ENCODE measurements around the gene DDOST.
"Not testable (repeated sequence)": the region's sequence is repeated elsewhere in the genome, so short reads cannot be mapped to it uniquely, and the experiment has no call there.

The DDOST gene

DNA sequence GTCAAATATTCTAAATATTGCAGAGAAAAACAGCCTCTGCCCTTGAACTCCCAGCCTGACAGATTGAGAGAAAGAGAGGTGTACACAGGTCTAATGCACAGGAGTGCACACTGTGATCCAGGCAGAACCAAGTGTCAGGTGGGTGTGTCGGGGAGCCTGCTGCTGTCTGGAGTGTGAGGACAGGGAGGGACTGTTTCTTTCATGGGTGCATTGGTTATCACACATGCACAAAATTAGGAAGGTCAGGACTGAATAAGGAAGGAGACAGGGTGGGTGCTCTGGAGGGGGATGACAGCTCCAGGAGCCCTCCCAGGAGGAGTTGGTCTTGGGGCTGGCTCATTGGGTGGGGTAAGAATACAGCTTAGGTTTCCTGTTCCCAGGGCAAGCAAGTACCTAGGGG lies 41.2 kb downstream of the DDOST start:
- no peak for DNase-seq

DNA sequence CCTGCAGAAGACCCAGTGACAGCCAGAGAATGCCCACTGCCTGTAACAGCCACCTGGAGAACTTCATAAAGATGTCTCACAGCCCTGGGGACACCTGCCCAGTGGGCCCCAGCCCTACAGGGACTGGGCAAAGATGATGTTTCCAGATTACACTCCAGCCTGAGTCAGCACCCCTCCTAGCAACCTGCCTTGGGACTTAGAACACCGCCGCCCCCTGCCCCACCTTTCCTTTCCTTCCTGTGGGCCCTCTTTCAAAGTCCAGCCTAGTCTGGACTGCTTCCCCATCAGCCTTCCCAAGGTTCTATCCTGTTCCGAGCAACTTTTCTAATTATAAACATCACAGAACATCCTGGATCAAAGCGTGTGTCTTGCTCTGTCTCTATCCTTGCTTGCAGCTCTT lies 42.6 kb downstream of the DDOST start:
- no peak for DNase-seq

DNA sequence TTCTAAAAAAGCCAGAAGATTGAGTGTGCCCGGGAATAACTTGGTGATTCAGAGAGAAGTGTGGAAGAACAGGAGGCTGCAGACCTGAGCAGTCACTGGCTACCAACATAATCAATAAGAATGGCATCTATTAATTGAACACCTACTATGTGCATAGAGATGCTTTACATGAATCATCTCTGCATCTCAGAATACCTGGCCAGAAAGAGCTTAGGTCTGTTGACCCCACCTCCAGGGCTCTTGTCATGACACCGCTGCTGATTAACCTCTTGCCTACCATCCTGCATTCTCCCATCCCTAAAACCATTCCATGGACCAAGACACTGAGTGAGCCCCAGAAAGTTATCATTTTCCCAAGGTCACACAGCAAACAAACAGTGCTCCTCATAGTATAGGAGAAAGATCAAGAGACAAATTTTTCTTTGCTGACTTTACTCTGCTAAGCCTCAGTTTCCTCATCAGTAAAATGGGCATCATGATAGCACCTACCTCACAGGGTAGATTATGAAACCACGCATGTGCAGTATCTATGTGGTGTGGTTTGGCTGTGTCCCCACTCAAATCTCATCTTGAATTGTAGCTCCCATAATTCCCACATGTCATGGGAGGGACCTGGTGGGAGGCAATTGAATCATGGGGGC lies 44.2 kb downstream of the DDOST start:
- DNase-seq = no peak

DNA sequence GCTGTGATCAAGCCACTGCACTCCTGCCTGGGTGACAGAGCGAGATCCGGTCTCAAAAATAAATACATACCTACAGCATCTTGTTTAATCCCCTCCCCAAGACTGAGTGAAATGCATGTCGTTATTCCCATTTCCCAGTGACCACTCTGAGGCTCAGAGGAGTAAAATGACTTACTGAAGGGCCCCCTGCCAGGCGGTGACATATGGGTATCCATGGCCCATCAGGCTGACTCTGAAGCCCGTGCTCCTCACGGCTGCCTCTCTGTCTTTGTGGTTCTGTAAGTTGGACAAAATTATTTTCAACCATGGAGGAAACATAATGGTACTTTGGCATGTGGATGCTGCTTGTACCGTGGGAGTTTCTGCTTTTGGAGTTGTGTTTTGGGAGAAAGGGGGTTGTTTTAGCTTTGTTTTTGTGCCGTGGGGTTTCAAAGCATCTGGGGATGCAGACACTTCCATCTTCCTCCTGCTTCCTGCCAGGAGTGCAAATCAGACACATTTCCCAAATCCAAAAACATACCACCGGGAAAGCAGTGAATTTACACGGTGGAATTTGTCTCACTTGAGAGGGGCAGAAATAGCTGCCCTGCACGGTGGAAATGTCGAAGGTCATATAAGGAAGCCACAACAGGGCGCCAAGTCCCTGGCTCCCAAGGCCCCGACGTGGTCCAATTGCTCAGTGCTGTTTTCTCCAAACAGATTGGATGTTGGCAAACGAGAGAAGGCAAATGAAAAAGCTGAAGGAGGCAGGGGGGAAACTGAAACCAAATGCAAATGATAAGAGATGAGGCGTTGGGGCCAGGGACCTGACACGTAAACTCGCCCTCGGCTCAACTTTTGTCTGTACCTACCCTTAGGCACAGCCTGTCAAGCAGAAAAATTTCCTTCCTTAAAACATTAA lies 45.0 kb downstream of the DDOST start:
- no peak for DNase-seq

DNA sequence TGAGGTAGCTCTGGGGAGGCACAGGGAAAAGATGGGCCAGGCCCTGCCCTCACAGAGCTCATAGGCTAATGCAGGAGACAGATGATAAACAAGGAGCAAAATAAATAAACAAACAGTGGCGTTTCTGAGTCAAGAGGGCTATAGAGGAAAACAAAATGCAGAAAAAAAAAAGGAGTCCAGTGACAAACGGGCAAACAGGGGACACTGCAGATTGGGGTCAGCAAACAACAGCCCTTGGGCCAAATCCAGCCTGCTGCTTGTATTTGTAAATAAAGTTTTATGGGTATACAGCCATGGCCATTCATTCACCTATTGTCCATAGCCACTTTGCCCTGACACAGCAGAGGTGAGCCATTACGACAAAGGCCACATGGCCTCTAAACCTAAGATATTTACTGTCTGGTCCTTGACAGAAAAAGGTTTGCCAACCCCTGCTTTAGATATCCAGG lies 47.0 kb downstream of the DDOST start:
- no peak for DNase-seq

DNA sequence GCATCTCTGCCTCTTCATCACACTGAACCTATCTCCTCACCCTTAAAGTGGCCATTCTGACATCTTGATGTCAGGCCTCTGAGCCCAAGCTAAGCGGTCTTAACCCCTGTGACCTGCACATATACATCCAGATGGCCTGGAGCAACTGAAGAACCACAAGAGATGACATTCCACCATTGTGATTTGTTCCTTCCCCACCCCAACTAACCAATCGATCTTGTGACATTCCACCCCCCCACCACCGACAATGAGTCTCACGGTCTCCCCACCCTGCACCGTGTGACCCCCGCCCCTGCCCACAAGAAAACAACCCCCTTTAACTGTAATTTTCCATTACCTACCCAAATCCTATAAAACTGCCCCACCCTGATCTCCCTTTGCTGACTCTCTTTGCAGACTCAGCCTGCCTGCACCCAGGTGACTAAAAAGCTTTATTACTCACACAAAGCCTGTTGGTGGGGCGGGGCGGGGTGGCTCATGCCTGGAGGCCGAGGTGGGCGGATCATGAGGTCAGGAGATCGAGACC lies 48.9 kb downstream of the DDOST start:
- DNase-seq = no peak

DNA sequence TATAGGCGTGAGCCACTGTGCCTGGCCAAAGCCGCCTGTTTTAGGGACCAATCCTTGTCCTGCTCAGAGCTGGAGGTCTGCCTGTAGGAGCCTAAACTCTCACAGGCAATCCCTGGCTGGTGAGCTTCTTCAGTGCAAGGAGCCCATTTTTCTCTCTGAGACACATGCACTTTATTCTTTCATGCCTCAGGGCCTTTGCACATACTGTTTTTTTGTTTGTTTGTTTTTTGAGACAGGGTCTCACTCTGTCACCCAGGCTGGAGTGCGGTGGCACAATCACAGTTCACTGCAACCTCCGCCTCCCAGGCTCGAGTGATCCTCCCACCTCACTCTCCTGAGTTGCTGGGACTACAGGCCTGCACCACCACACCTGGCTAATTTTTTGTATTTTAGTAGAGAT lies 49.5 kb downstream of the DDOST start:
- no peak for DNase-seq

DNA sequence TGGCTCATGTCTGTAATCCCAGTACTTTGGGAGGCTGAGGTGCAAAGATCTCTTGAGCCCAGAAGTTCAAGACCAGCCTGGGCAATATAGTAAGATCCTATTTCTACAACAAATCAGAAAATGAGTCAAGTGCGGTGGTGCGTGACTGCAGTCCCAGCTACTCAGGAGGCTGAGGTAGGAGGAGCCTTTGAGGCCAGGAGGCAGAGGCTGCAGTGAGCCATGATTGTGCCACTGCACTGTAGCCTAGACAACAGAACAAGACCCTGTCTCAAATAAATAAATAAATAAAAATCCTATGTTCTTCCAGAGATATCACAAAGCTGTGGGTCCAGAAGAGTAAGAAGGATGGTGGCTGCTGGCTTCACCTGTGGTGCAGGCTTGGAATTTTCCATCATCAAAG lies 50.2 kb downstream of the DDOST start:
- DNase-seq = no peak

DNA sequence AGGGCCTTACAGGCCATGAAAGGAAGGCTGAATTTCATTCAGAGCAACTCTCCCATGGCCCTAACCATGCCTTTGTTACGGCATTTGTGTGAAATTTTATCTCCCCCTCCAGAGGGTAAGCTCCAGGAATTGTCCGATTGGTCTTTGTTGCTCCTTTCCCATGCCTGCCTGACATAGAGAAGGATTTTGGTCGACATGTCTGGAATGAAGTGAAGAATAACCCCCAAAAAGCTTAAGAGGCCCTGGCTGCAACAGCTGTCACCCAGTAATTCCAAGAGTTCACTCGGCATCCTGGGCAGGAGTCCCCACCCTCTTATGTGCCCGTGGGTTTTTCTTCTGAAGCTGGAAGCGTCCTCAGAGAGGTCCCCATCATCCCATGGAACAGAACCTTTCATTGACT lies 51.6 kb downstream of the DDOST start:
- no peak for DNase-seq

DNA sequence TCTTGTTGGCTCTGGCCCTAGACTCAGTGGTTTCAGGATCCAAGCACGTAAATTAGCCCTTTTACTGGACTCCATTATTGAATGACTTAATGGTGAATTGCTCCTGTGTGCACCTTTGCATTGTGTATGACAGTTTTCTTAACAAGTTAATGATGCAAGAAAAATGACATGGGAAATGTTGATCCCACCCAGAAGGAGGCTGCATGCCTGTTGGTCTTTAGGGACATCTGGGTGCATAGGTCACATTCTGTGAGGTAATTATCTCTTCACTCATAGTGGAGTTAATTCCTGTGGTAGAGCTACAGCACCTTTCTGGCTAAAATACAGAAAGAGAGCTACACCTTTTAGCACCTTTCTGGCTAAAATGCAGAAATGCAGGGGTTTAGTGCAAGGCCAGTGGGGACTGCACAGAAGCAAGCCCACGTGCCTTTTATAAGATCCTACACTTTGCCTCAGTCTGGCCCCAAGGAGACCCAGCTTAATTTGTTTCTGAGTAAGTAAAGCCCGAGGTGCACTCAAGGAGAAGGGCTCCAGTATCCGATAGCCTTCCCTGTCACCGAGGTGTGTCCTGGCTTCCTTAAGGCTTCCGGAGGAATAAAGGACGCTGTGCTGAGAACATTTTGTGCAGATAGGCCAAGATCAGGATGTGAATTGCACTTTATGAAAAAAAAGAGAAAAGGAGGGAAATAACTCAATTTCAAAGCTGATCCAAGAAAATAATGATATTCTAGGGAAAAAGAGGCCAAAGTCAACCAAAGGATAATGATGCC lies 54.2 kb downstream of the DDOST start:
- not testable (repeated sequence) for DNase-seq

DNA sequence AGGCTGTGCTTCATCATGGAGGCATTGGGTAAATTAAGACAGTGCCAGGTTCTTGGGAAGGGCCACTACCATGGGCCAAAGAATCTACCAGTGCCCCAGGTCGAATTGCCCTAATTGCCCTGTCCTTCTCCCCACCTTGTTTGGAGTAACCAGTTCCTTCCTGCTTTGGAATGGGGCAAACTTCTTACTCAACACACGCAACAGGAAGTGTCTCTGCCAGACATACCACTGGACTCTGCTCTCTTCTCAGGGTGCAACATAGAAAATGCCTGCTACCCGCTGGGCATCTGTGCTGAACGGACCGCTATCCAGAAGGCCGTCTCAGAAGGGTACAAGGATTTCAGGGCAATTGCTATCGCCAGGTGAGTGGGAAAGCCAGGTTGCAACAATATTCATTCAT lies 56.5 kb downstream of the DDOST start:
- DNase-seq = no peak

DNA sequence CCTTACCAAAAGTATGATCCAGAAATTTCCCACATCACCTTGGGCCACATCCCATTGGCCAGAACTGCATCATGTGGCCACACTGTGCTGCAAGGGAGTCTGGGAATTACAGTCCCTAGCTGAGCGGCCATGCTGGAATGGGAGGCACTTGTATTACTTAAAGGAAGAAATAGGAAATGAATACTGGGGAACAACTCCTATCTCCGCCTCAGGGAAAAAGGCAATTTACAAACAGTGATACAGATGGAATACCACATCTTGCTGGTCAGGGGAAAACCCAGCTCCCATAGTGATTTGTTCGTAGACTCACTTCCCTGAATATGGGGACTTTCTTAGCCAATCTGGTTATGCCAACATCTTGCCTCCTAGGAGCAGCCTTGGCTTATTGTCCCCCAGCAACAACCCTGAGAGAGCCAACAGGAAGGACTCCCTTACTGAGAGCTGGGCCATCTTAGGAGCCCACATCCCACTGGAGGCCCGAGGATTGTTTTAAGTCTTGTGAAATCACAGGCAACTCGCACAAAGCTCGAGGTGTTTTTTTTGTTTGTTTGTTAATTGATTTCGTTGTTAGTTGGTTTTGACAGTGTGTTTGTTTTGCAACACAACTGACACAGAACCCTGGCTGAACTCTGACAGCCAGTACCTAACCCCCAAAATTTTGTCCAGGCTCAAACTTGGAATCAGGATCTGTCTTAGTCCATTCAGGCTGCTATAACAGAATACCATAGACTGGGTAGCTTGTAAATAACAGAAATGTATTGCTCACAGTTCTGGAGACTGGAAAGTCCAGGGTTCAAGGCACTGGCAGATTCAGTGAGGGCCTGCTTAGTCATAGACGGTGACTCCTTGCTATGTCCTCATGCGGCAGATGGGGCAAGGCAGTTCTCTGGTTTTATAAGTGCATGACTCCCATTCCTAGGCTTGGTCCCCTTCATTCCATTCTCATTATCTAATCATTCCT lies 57.4 kb downstream of the DDOST start:
- no peak for DNase-seq

DNA sequence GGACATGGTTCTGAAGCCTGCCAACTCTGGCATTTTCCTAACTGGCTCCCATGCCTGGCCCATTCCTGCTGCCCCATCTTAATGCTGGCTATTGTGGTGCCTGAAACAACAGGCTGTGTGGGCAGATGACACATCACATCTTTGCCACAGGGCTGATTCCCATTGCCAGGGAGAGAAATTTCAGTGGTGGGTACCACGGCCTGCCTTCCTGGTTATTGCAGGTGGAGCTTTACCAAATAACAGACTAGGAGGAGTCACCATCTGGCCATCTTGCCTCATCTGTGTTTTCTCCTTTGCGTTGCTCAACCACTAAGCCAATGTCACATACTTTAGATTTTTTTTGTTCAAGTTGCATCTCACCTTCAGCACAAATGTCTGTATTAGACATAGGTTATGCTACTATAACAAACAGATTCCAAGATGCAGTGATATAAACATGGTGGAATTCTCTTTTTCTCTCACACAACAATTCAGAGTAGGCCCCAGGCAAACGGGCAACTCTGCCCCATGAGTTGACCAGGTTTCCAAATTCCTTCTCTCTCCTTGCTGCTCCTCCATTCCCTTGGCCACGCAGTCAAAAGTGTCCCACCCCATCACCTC lies 58.2 kb downstream of the DDOST start:
- no peak for DNase-seq
